ENCODE results near the gene CEACAM19.

DNA sequence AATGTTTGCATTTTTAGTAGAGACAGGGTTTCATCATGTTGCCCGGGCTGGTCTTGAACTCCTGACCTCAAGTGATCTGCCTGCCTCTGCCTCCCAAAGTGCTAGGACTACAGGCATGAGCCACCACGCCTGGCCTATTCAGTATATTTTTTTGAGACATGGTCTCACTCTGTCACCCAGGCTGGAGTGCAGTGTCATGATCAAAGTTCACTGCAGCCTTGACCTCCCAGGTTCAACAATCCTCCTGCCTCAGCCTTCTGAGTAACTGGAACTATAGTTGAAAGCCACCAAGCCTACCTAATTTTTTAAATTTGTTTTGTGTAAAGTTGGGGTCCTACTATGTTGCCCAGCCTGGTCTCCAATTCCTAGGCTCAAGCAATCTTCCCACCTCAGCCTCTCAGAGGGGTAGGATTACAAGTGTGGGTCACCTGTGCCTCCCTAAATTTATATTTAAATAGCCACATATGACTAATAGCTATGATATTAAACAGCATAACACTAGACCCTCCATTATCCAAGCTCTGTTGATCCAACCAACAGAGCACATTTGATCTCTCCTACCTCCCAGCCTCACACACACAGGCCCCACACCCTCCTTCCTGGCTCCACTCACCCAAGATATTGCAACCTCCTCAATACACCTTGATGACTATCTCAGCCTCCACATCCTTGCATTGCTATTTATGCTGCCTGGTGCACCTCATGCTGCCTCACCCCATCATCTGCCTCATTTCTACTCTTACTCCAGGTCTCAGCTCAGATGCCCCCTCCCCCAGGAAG is 2.1 kb upstream of the CEACAM19 start:
- TF ChIP-seq POLR2A (IDR thresholded peaks at IDR 0.05) = no peak
- TF ChIP-seq CTCF (IDR thresholded peaks at IDR 0.05) = no peak

Data from uterus (tissue), 2 donors.